Tibial artery (tissue), 4 donors: Measurements from ENCODE around the gene NFATC1.

Experiments
- DNase-seq, 2 donors: peaks; one replicate each; pipeline ENCODE4 v3.0.0-alpha.2; 2019
- H3K27ac ChIP-seq, 2 donors: fragments of 200-600 bp; sonication (generic) in 1 of 2; 1 replicate in 1 of 2; 2 replicates in 1 of 2; pipeline ENCODE4 v1.5.1; 2018 to 2019; ENCODE audit warnings: mild to moderate bottlenecking in 1 of 2
- H3K27me3 ChIP-seq, 2 donors: fragments of 200-600 bp; sonication (generic) in 1 of 2; one replicate each; pipeline versions ENCODE4 v1.5.1 to v1.6.0; 2016 to 2019
- H3K36me3 ChIP-seq, 3 donors: fragments of 200-600 bp; sonication (generic) in 2 of 3; one replicate each; pipeline ENCODE4 v1.5.1; 2016 to 2019; ENCODE audit warnings: mild to moderate bottlenecking in 2 of 3
- H3K4me1 ChIP-seq, 4 donors: fragments of 200-600 bp; sonication (generic) in 2 of 4; 1 replicate in 3 of 4; 2 replicates in 1 of 4; pipeline ENCODE4 v1.5.1; 2016 to 2019
- H3K4me3 ChIP-seq, 2 donors: fragments of 200-600 bp; sonication (generic) in 1 of 2; 1 replicate in 1 of 2; 2 replicates in 1 of 2; pipeline ENCODE4 v1.5.1; 2018 to 2019; ENCODE audit warnings: mild to moderate bottlenecking in 2 of 2
- H3K9me3 ChIP-seq, 3 donors: fragments of 200-600 bp; sonication (generic) in 1 of 3; one replicate each; pipeline ENCODE4 v1.5.1; 2016 to 2019
- CTCF ChIP-seq, 2 experiments: fragments of 200-600 bp in 1 of 2; fragments of 450-650 bp in 1 of 2; IDR thresholded peaks; one replicate each; pipeline ENCODE4 v1.5.1; 2017 to 2019; ENCODE audit warnings: antibody characterized with exemption in 2 of 2, mild to moderate bottlenecking in 1 of 2, moderate library complexity in 1 of 2
- intact Hi-C: fragments of 100-400 bp; cut with DNase I; formaldehyde crosslinking; loops from one replicate; pipeline ENCODE4 v1.15.0; 2023; ENCODE audit warnings: low total_unique reads

NFATC1 gene

GRCh38 chr18:79423211-79424007 is 27.7 kb downstream of the NFATC1 start:
- Histone ChIP-seq H3K27me3 (no peaks in the 10 kb centered on the region), H3K9me3 (no peaks in the 10 kb centered on the region), H3K27ac (no peak overlapping the region), H3K4me1 (peaks cover 0 to 9% (median 2%) of the 10 kb centered on the region in 4 donors), H3K4me3 (no peak overlapping the region), H3K36me3 (peaks cover 11 to 40% (median 28%) of the 10 kb centered on the region in 3 donors)
- intact Hi-C loops: no loop called here
- no peak for DNase-seq
- TF ChIP-seq CTCF (IDR thresholded peaks at IDR 0.05): no peak

GRCh38 chr18:79424008-79424565 is 28.4 kb downstream of the NFATC1 start:
- intact Hi-C loops: no loop called here
- TF ChIP-seq CTCF (IDR thresholded peaks at IDR 0.05): no peak
- H3K4me3 ChIP-seq: no peak overlapping the region
- H3K27ac ChIP-seq: no peak overlapping the region
- peaks cover 11 to 40% (median 28%) of the 10 kb centered on the region in 3 donors for H3K36me3 ChIP-seq
- H3K27me3 ChIP-seq: no peaks in the 10 kb centered on the region
- no peaks in the 10 kb centered on the region for H3K9me3 ChIP-seq
- DNase-seq: peak in 1 of 2 donors; percentile 67
- H3K4me1 ChIP-seq: peaks cover 0 to 9% (median 2%) of the 10 kb centered on the region in 4 donors

GRCh38 chr18:79424880-79425568 is 29.3 kb downstream of the NFATC1 start:
- Histone ChIP-seq H3K4me1 (peaks cover 0 to 9% (median 2%) of the 10 kb centered on the region in 4 donors), H3K4me3 (no peak overlapping the region), H3K27me3 (no peaks in the 10 kb centered on the region), H3K36me3 (peaks cover 11 to 40% (median 28%) of the 10 kb centered on the region in 3 donors), H3K9me3 (no peaks in the 10 kb centered on the region), H3K27ac (no peak overlapping the region)
- intact Hi-C loops: no loop called here
- no peak for TF ChIP-seq CTCF (IDR thresholded peaks at IDR 0.05)
- DNase-seq: no peak

GRCh38 chr18:79425569-79425886 is 29.8 kb downstream of the NFATC1 start:
- TF ChIP-seq CTCF (IDR thresholded peaks at IDR 0.05): no peak
- Histone ChIP-seq H3K27me3 (no peaks in the 10 kb centered on the region), H3K36me3 (peaks cover 11 to 37% (median 25%) of the 10 kb centered on the region in 3 donors), H3K4me3 (no peak overlapping the region), H3K9me3 (no peaks in the 10 kb centered on the region), H3K27ac (no peak overlapping the region), H3K4me1 (peaks cover 0 to 9% (median 2%) of the 10 kb centered on the region in 4 donors)
- DNase-seq: no peak
- intact Hi-C loops: no loop called here

- no peak for TF ChIP-seq CTCF (IDR thresholded peaks at IDR 0.05)
- Histone ChIP-seq H3K36me3 (peaks cover 0 to 26% (median 14%) of the 10 kb centered on the region in 3 donors), H3K4me3 (no peak overlapping the region), H3K9me3 (no peaks in the 10 kb centered on the region), H3K4me1 (peaks cover 0 to 9% (median 2%) of the 10 kb centered on the region in 4 donors), H3K27ac (no peak overlapping the region), H3K27me3 (no peaks in the 10 kb centered on the region)
- intact Hi-C loops: no loop called here
- DNase-seq: no peak
These were observed 30.9 kb downstream of the NFATC1 start for GRCh38 chr18:79426376-79427300.
